AG04450 (cell line): Measurements from ENCODE around the gene BRCA2. TPM values are rescaled to one million over a fixed set of nuclear protein-coding genes. Genes with fewer than 3 reads are reported as not detected.

ENCODE experiments used
- CTCF ChIA-PET: fragments of 300-600, 350-600 bp; formaldehyde crosslinking; extraction: SDS; loops from one replicate; lab custom pipeline; 2022; ENCODE audit warnings: antibody characterized with exemption, inconsistent platforms; lab: Charles Lee
- POLR2A ChIA-PET: fragments of 350-600 bp; formaldehyde crosslinking; extraction: SDS; loops from one replicate; lab custom pipeline; 2021; ENCODE audit warnings: antibody characterized with exemption, inconsistent platforms; lab: Yijun Ruan, JAX
- DNase-seq: peaks from one replicate; pipeline ENCODE4 v3.0.0-alpha.2; 2011; ENCODE audit warnings: low read depth, low spot score
- H3K27ac ChIP-seq: one replicate; pipeline ENCODE4 v1.5.1; 2012; ENCODE audit warnings: low read depth, low read length, control low read depth
- H3K27me3 ChIP-seq: one replicate; pipeline ENCODE4 v1.6.0; 2012; ENCODE audit warnings: low read length; ENCODE audit not compliant: control insufficient read depth, insufficient read depth
- H3K4me3 ChIP-seq: 2 replicates; pipeline ENCODE4 v1.5.1; 2011; ENCODE audit warnings: mild to moderate bottlenecking, low read depth, low read length, control low read depth
- H3K9me3 ChIP-seq: 2 replicates; pipeline ENCODE4 v1.5.1; 2012; ENCODE audit warnings: low read length; ENCODE audit not compliant: control insufficient read depth, insufficient read depth
- polyA plus RNA-seq: library from polyadenylated mRNA; depleted of rRNA; stranded (reverse); fragments of >200 nt; gene quantifications from 2 replicates; pipeline ENCODE4 v1.2.3, GENCODE V29; 2011
- TF ChIP-seq, protein P1 (sequence below): IDR thresholded peaks from 2 replicates; pipeline ENCODE4 v1.5.1; 2011; ENCODE audit warnings: low read depth, low read length, control low read depth, inconsistent platforms

The BRCA2 gene
- polyA plus RNA-seq, 1 experiment: 0.92 TPM

DNA sequence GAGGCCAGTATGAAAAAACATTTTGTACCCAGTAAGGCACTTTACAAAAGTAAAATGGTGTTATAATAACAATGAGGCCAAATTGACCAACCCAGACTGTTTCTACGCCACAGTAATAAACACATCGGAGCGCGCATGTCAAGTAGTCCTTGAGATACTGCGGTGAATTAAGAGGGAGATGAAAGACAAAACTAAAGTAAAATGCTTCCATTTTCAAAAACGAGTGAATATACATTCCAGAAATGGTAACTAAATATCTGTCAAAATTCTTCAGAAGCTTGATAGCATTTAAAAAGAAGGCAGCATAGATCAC lies 93.6 kb downstream of the BRCA2 start:
- H3K9me3 ChIP-seq: no peaks in the 10 kb centered on the region
- H3K4me3 ChIP-seq: no peak overlapping the region
- DNase-seq: no peak
- CTCF ChIA-PET: interaction anchor here (0.8 kb wide), 1 partner anchor 28 kb away, joined by 3 read pairs; no protein-coding TSS in a partner anchor
- H3K27ac ChIP-seq: no peak overlapping the region
- POLR2A ChIA-PET: no interaction called here
- no peaks in the 10 kb centered on the region for H3K27me3 ChIP-seq
- TF ChIP-seq, protein P1, sequence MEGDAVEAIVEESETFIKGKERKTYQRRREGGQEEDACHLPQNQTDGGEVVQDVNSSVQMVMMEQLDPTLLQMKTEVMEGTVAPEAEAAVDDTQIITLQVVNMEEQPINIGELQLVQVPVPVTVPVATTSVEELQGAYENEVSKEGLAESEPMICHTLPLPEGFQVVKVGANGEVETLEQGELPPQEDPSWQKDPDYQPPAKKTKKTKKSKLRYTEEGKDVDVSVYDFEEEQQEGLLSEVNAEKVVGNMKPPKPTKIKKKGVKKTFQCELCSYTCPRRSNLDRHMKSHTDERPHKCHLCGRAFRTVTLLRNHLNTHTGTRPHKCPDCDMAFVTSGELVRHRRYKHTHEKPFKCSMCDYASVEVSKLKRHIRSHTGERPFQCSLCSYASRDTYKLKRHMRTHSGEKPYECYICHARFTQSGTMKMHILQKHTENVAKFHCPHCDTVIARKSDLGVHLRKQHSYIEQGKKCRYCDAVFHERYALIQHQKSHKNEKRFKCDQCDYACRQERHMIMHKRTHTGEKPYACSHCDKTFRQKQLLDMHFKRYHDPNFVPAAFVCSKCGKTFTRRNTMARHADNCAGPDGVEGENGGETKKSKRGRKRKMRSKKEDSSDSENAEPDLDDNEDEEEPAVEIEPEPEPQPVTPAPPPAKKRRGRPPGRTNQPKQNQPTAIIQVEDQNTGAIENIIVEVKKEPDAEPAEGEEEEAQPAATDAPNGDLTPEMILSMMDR: no peak

DNA sequence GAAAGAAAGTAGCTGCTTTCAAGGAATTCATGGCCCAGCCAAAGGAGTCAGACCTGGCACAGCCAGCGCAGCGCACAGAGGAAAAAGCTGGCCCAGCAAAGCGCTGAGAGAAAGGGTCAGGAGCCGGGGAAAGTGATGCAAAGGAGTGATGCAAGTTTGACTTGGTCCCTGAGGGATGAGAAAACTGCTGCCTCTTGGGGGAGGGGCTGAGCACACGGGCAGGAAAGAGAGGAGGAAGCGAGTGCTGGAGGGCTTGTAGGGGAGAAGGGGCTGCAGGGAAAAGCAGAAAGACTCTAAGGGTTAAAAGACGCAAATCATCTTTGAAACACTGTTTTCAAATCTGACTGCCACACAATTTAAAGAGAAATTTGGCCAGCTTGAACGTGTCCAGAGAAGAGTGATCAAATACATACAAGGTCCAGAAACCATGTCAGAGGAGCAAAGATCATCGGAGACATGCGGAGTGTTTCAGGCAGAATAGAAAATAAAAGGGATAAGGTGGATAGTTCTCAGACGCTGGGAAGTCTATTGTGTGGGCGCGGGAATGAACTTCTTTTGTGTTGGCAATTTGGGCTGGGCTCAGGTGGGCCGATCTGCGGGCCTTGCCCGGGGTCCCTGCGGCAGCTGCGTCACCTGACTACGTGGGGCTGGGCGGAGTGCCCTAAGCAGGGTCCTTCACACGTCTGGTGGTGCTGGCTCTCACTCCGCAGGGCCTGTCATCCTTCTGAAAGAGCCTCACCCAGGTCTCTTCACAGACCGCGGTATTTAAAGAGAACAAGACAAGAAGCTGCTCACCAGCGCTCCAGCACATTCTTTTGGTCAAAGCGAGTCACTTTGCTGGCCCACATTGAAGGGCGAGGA lies 94.5 kb downstream of the BRCA2 start:
- ChIA-PET CTCF (interaction anchor here (0.8 kb wide), 1 partner anchor 29 kb away, joined by 3 read pairs; no protein-coding TSS in a partner anchor), POLR2A (no interaction called here)
- Histone ChIP-seq H3K27ac (no peak overlapping the region), H3K4me3 (no peak overlapping the region), H3K9me3 (no peaks in the 10 kb centered on the region), H3K27me3 (no peaks in the 10 kb centered on the region)
- TF ChIP-seq, protein P1: no peak
- no peak for DNase-seq

DNA sequence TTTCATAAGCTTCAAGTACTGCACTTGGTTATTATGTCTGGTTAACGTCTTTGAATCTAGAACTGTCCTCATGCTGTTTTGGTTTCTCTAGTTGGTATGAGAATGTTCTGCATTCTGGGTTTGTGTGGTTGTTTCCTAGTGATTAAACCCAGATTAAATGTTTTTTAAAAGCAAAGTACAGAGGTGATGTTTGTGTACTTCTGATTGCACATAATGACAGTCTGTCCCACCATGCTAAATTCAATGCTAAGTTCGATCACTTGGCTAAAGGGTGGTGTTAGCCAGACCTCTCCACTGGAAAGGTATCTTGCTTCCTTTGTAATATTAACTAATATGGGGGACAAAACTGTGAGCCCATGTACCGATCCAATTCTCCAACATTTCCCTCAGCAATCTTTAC lies 98.0 kb downstream of the BRCA2 start:
- POLR2A ChIA-PET: interaction anchor here (0.7 kb wide), 1 partner anchor 14 kb away, joined by 3 read pairs; no protein-coding TSS in a partner anchor
- H3K9me3 ChIP-seq: no peaks in the 10 kb centered on the region
- CTCF ChIA-PET: interaction anchor here (0.6 kb wide), 1 partner anchor 157 kb away, joined by 3 read pairs; no protein-coding TSS in a partner anchor
- H3K27ac ChIP-seq: no peak overlapping the region
- TF ChIP-seq, protein P1: no peak
- no peaks in the 10 kb centered on the region for H3K27me3 ChIP-seq
- DNase-seq: no peak
- H3K4me3 ChIP-seq: no peak overlapping the region

DNA sequence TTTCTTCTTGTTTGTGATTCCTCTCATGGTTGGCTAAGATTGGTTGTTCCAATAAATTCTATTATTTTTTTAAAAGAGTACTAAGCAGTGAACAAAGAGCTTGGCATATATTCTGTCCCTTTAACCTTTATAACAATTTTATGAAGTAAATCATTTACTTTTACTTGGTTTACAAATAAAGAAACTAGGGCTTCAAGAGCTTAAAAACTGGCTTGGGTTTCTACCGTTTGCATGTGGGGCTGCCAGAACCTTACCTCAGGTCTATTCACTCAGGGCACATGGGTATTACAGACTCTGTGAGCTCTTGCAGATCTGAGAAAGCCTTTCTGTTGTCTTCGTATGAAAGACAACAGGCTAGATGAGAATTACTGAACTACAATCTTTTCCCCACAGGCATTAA lies 99.3 kb downstream of the BRCA2 start:
- CTCF ChIA-PET: interaction anchor here (0.5 to 1.7 kb wide), 6 partner anchors 10 to 505 kb away, joined by 3 to 6 read pairs (median 3); no protein-coding TSS in a partner anchor
- TF ChIP-seq, protein P1: no peak
- no peaks in the 10 kb centered on the region for H3K27me3 ChIP-seq
- DNase-seq: no peak
- no peak overlapping the region for H3K4me3 ChIP-seq
- no peak overlapping the region for H3K27ac ChIP-seq
- H3K9me3 ChIP-seq: peaks cover 1% of the 10 kb centered on the region
- POLR2A ChIA-PET: no interaction called here

DNA sequence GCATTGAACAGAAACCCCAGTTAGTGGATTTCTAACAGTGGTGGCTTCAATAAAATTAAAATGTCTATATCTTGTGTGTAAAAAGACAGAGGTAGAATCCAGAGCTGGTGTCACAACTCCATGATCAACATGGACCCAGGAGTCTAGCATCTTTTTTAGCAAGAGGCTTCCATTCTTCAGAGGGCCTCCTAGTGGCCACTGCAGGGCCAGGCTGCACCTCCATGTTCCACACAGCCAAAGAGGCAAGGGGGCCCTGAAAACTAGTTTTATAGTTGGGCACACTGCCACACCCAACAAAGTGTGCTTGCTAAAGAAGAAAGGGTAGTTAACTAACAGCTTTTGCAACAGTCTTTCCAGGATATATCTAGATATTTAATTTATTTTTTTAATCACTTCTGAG lies 99.7 kb downstream of the BRCA2 start:
- POLR2A ChIA-PET: interaction anchor here (0.6 kb wide), 1 partner anchor 19 kb away, joined by 4 read pairs; no protein-coding TSS in a partner anchor
- Histone ChIP-seq H3K27ac (no peak overlapping the region), H3K27me3 (no peaks in the 10 kb centered on the region), H3K9me3 (peaks cover 6% of the 10 kb centered on the region), H3K4me3 (no peak overlapping the region)
- no peak for DNase-seq
- TF ChIP-seq, protein P1: peak; percentile 61
- CTCF ChIA-PET: interaction anchor here (0.5 to 1.7 kb wide), 6 partner anchors 10 to 505 kb away, joined by 3 to 6 read pairs (median 3); no protein-coding TSS in a partner anchor
